Neural progenitor cell (in vitro differentiated cells): ENCODE data around the gene ATP5MC3. TPM values are rescaled to one million over a fixed set of nuclear protein-coding genes. Genes with fewer than 3 reads are reported as not detected.

ENCODE experiments used
- DNase-seq: peaks from one replicate; pipeline ENCODE4 v3.0.0-alpha.2; 2016; ENCODE audit warnings: low spot score
- H2AFZ ChIP-seq: fragments of 200-600 bp; sonication (generic); replicated peaks from 2 replicates; pipeline ENCODE4 v1.6.1; 2016; ENCODE audit warnings: antibody characterized with exemption
- H3F3A ChIP-seq: fragments of 200-600 bp; sonication (generic); 2 replicates; pipeline ENCODE4 v1.6.1; 2016; ENCODE audit warnings: antibody characterized with exemption, low read depth
- H3K27ac ChIP-seq: fragments of 200-600 bp; sonication (generic); 2 replicates; pipeline ENCODE4 v1.5.1; 2016; ENCODE audit warnings: mild to moderate bottlenecking
- H3K27me3 ChIP-seq: fragments of 200-600 bp; sonication (generic); 2 replicates; pipeline ENCODE4 v1.6.1; 2016; ENCODE audit warnings: mild to moderate bottlenecking, moderate library complexity
- H3K36me3 ChIP-seq: fragments of 200-600 bp; sonication (generic); 2 replicates; pipeline ENCODE4 v1.5.1; 2016
- H3K4me1 ChIP-seq: fragments of 200-600 bp; sonication (generic); 2 replicates; pipeline ENCODE4 v1.6.1; 2016; ENCODE audit warnings: mixed run types
- H3K4me2 ChIP-seq: fragments of 200-600 bp; sonication (generic); 2 replicates; pipeline ENCODE4 v1.6.1; 2016
- H3K4me3 ChIP-seq: fragments of 200-600 bp; sonication (generic); 2 replicates; pipeline ENCODE4 v1.5.1; 2016
- H3K79me2 ChIP-seq: fragments of 200-600 bp; sonication (generic); 2 replicates; pipeline ENCODE4 v1.6.1; 2016; ENCODE audit warnings: low read depth
- H3K9ac ChIP-seq: fragments of 200-600 bp; sonication (generic); 2 replicates; pipeline ENCODE4 v1.6.1; 2016
- H3K9me3 ChIP-seq: fragments of 200-600 bp; sonication (generic); 2 replicates; pipeline ENCODE4 v1.5.1; 2016; ENCODE audit warnings: low read depth
- H4K20me1 ChIP-seq: fragments of 200-600 bp; sonication (generic); 2 replicates; pipeline ENCODE4 v1.6.1; 2016; ENCODE audit warnings: low read depth
- H3K27ac Mint-ChIP-seq: 3 replicates; pipeline ENCODE4 v1.8.0; 2021; ENCODE audit warnings: mixed read lengths
- H3K27me3 Mint-ChIP-seq: 2 replicates; pipeline ENCODE4 v1.8.0; 2022; ENCODE audit warnings: low read depth, mild to moderate bottlenecking, inconsistent platforms, moderate library complexity, mixed read lengths; ENCODE audit not compliant: insufficient read depth
- H3K36me3 Mint-ChIP-seq: 3 replicates; pipeline ENCODE4 v1.8.0; 2021; ENCODE audit warnings: mixed read lengths
- H3K4me1 Mint-ChIP-seq: 3 replicates; pipeline ENCODE4 v1.8.0; 2021; ENCODE audit warnings: mixed read lengths
- H3K4me3 Mint-ChIP-seq: 3 replicates; pipeline ENCODE4 v1.8.0; 2021; ENCODE audit warnings: mild to moderate bottlenecking, moderate library complexity, mixed read lengths
- H3K9me3 Mint-ChIP-seq: 3 replicates; pipeline ENCODE4 v1.8.0; 2020; ENCODE audit warnings: mixed read lengths
- EZH2 ChIP-seq: fragments of 200-600 bp; sonication (generic); IDR thresholded peaks from 2 replicates; pipeline ENCODE4 v1.6.1; 2017; ENCODE audit warnings: antibody characterized with exemption, mild to moderate bottlenecking, moderate library complexity
- EZH2phosphoT487 ChIP-seq: fragments of 200-600 bp; sonication (generic); IDR thresholded peaks from 2 replicates; pipeline ENCODE4 v1.6.1; 2017; ENCODE audit warnings: antibody characterized with exemption
- total RNA-seq: library from RNA; depleted of rRNA; stranded (reverse); fragments of >200 nt; gene quantifications from 2 replicates; pipeline ENCODE4 v1.2.3, GENCODE V29; 2015; ENCODE audit warnings: low replicate concordance
- TF ChIP-seq, protein P1 (sequence below): fragments of 200-600 bp; sonication (generic); IDR thresholded peaks from 2 replicates; pipeline ENCODE4 v1.5.1; 2017; ENCODE audit warnings: antibody characterized with exemption, mild to moderate bottlenecking

ATP5MC3 gene
- total RNA-seq, 1 donor from 2014 or later, result 213 TPM

DNA sequence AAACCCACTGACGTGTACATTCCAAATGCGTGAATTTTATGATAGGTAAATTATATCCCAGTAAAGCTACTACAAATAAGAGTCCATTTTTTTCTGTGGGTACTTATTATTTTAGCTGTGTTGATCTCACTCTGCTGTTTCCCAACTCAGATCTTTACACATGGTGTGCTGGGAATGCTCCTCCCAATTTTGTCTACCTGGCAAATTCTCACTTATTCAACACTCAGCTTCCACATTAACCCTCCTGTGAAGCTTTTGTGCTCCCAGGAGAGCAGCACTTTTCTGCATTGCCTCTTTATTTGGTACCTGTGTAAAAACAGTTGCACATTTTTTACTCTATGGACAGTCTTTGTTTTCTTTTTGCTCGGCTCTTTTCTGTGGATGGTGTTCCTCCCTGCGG is 38.6 kb upstream of the ATP5MC3 start:
- H3K27ac ChIP-seq, result no peak overlapping the region
- H3K36me3 ChIP-seq, result no peaks in the 10 kb centered on the region
- H3K4me3 ChIP-seq, result no peak overlapping the region
- no peaks in the 10 kb centered on the region for H3K27me3 ChIP-seq
- H3K4me2 ChIP-seq, result no peak overlapping the region
- Mint-ChIP-seq H3K36me3 (no peaks in the 10 kb centered on the region), H3K27ac (no peak overlapping the region), H3K4me1 (no peaks in the 10 kb centered on the region), H3K4me3 (no peak overlapping the region), H3K27me3 (no peaks in the 10 kb centered on the region), H3K9me3 (no peaks in the 10 kb centered on the region)
- H3F3A ChIP-seq, result no peaks in the 10 kb centered on the region
- no peaks in the 10 kb centered on the region for H3K4me1 ChIP-seq
- no peaks in the 10 kb centered on the region for H3K79me2 ChIP-seq
- peak overlapping the region; percentile 12 for H2AFZ ChIP-seq
- no peak overlapping the region for H3K9ac ChIP-seq
- TF ChIP-seq EZH2phosphoT487, result no peak
- TF ChIP-seq, protein P1, sequence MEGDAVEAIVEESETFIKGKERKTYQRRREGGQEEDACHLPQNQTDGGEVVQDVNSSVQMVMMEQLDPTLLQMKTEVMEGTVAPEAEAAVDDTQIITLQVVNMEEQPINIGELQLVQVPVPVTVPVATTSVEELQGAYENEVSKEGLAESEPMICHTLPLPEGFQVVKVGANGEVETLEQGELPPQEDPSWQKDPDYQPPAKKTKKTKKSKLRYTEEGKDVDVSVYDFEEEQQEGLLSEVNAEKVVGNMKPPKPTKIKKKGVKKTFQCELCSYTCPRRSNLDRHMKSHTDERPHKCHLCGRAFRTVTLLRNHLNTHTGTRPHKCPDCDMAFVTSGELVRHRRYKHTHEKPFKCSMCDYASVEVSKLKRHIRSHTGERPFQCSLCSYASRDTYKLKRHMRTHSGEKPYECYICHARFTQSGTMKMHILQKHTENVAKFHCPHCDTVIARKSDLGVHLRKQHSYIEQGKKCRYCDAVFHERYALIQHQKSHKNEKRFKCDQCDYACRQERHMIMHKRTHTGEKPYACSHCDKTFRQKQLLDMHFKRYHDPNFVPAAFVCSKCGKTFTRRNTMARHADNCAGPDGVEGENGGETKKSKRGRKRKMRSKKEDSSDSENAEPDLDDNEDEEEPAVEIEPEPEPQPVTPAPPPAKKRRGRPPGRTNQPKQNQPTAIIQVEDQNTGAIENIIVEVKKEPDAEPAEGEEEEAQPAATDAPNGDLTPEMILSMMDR, result no peak
- no peak for TF ChIP-seq EZH2
- H3K9me3 ChIP-seq, result no peaks in the 10 kb centered on the region
- no peaks in the 10 kb centered on the region for H4K20me1 ChIP-seq
- no peak for DNase-seq

DNA sequence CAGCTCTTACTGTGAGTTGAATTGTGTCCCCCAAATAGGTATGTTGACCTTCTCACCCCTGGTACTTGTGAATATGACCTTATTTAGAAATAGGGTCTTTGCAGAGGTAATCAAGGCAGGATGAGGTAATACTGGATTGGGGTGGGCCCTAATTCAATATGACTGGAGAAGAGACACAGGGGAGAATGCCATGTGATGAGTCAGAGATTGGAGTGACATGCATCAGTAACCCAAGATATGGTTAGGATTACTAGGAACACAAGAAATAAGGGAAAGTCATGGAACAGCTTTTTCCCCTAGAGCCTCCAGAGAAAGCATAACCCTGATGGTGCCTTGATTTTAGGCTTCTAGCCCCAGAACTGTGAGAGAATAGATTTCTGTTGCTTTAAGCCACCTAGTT is 37.0 kb upstream of the ATP5MC3 start:
- Histone ChIP-seq H3F3A (no peaks in the 10 kb centered on the region), H3K9me3 (no peaks in the 10 kb centered on the region), H3K9ac (no peak overlapping the region), H3K4me3 (no peak overlapping the region), H3K79me2 (no peaks in the 10 kb centered on the region), H3K27me3 (no peaks in the 10 kb centered on the region), H3K4me2 (no peak overlapping the region), H2AFZ (no peak overlapping the region), H4K20me1 (no peaks in the 10 kb centered on the region), H3K36me3 (no peaks in the 10 kb centered on the region), H3K27ac (no peak overlapping the region), H3K4me1 (no peaks in the 10 kb centered on the region)
- TF ChIP-seq EZH2 (no peak), EZH2phosphoT487 (no peak)
- TF ChIP-seq, protein P1, result no peak
- Mint-ChIP-seq H3K4me3 (no peak overlapping the region), H3K27me3 (no peaks in the 10 kb centered on the region), H3K4me1 (no peaks in the 10 kb centered on the region), H3K36me3 (no peaks in the 10 kb centered on the region), H3K9me3 (no peaks in the 10 kb centered on the region), H3K27ac (no peak overlapping the region)
- DNase-seq, result no peak

DNA sequence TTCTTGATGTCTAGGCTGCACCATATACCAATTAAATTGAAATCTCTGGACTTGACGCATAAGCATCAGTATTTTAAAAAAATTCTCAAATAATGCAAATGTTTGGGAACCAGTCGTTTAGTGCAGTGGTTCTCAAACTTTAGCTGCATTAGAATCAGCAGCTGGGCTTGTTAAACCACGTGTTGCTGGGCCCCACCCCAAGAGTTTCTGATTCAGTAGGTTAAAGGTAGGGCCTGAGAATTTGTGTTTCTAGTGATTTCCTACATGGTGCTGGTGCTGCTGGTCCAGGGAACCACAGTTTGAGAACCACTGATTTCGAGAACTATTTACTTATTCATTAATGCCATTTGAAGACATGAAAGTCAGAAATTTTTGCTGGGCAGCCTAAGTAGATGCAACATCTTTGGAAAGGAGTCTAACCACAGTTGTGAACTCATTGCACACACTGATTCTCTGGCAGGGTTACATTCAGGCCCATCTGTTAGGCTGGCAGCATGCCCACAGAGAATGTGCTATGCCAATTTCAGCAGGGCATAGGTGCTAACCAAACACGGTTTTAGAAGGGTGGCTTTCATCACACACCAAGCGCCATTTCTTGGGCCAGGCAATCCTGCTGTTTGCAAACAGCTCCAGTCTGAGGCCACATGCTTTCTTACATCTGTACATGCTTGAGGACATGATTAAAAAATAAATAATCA is 26.4 kb upstream of the ATP5MC3 start:
- no peak overlapping the region for H3K4me3 ChIP-seq
- Mint-ChIP-seq H3K4me1 (no peaks in the 10 kb centered on the region), H3K4me3 (no peak overlapping the region), H3K9me3 (no peaks in the 10 kb centered on the region), H3K27me3 (peaks cover 5% of the 10 kb centered on the region), H3K27ac (no peak overlapping the region), H3K36me3 (no peaks in the 10 kb centered on the region)
- no peaks in the 10 kb centered on the region for H3K27me3 ChIP-seq
- no peaks in the 10 kb centered on the region for H3F3A ChIP-seq
- H3K9me3 ChIP-seq, result no peaks in the 10 kb centered on the region
- H3K9ac ChIP-seq, result no peak overlapping the region
- H3K36me3 ChIP-seq, result no peaks in the 10 kb centered on the region
- H2AFZ ChIP-seq, result no peak overlapping the region
- H3K27ac ChIP-seq, result no peak overlapping the region
- H3K4me2 ChIP-seq, result no peak overlapping the region
- TF ChIP-seq EZH2, result no peak
- TF ChIP-seq EZH2phosphoT487, result no peak
- TF ChIP-seq, protein P1, result no peak
- H3K79me2 ChIP-seq, result no peaks in the 10 kb centered on the region
- H4K20me1 ChIP-seq, result no peaks in the 10 kb centered on the region
- H3K4me1 ChIP-seq, result no peaks in the 10 kb centered on the region
- no peak for DNase-seq
